ENCODE measurements around the gene MTM1.

The MTM1 gene

DNA sequence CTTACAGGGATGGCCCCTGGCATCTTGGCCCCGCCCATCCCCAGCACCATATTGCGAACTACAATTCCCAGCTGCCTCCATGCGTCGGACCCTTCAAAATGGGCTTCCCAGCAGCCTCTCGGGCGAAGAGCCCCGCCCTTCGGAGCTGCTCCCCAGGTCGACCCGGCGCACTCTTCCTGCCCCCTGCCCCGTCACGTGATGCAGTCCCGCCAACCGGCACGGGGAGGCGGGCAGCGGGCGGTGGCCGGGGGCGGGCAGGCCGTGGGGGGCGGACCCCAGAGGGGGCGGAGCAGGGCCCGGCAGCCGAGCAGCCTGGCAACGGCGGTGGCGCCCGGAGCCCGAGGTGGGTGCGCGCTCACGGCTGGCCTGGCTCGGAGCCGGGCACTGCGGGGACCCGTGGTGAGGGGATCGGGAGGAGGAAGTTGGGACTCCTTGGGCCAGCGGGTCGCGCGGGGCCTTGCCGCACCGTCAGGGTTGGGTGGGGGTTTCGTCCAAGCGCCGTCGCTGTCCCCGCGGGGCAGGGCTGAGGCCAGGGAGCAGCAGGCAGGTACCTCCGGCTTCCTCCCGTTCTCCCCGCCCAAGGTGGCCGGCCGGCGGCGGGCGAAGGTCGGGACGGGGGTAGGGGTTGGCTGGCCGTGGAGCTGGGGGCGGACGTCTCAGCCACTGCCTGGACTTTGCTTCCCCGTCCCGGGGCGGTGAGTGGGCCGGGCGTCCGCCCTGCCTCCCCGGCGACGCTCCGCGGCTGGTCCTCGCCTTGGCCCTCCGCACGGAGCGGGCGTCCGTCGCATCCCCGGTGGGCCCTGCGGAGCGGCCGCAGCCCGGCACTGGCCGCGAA lies at the start of gene MTM1:
TSS of gene MTM1 (plus strand) at position 302 of the 835 bp plus-strand sequence. CDS start 23,994 bp downstream, outside the sequence.
- in situ Hi-C loops (cut with HindIII; ENCODE audit: low pct_ligation_motif_present, low pct_unique_long_range_greater_than_20kb, low sequenced_read_pairs): no loop called here
- DNase-seq: peak; percentile 89

DNA sequence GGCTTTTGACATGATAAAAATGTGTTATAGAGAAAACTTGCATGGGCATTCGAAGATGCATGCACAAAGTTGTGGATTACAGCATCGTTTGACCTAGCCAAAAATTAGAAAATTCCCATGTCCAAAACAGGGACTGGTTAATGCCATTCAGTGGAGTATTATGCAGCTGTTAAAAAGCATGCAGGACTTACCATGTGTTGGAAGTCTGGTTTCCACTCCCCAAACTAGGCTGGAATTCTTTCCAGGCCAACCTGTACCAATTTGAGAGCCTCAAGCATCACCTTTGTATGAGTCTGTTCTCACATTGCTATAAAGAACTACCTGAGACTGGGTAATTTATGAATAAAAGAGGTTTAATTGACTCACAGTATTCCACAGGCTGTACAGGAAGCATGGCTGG lies 45.9 kb upstream of the MTM1 start:
- no peak for DNase-seq
- in situ Hi-C loops (cut with HindIII; ENCODE audit: low pct_ligation_motif_present, low pct_unique_long_range_greater_than_20kb, low sequenced_read_pairs): no loop called here

DNA sequence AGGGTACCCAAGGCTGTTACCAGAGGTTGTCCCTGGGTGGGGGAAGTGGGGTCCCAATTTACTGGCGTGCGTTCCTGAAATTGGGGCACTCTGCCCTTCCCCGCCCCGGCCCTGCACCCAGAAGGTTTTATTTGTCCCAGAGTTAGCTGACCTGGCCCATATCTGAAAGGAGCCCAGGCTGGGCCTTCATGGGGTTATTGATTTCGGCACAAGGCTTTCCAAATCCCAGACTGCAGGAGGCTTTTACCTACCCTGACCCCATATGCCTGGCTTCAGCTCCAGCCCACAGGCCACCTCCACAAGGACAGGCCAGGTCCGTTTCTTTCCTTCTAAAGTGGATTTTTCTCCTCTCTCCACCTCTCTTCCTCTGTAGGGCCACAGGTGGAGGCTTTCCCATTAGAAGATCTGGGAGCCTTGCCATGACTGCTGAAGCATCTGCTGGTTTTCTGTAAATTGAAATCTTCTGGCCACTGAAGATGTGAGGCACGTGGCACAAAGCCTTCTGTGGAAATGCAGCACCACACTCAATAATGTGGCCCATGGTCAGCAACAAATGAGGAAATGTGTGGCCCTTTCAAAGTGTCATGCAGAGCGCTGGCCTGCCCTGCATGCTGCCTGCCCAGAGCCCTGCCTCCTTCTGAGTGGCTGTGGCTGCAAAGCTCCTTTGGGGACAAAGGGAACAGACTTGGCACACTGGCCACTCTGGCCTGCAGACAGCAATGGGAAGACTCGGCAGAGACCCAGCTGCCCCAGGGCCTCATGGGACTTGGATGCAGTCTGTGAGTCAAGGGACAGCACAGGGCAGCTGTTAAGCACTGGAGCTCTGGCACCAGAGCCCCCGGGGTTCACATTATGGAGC lies 43.1 kb upstream of the MTM1 start:
- in situ Hi-C loops (cut with HindIII; ENCODE audit: low pct_ligation_motif_present, low pct_unique_long_range_greater_than_20kb, low sequenced_read_pairs): no loop called here

DNA sequence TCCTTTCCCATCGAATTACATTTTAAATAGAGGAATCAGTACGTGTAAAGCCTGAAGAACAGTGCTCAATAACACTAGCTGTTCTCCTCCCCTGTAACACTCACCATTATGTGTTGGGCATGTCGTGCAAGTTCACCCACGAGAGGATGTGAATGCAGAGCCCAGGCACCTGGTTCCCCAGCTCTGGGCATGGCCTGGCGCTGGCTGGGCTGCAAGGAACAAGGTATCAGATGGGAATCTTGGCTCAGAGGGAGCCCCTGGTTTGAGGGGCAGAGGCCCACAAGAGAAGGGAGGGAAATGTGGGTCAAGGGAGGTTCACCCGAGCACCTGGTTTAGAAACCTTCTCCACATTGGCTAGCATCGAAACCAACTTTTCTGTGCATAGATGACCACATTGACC lies 41.7 kb upstream of the MTM1 start:
- in situ Hi-C loops (cut with HindIII; ENCODE audit: low pct_ligation_motif_present, low pct_unique_long_range_greater_than_20kb, low sequenced_read_pairs): no loop called here
- DNase-seq: no peak

More for the DNA sequence above, 43.1 kb upstream of the MTM1 start:
- no peak for DNase-seq

DNA sequence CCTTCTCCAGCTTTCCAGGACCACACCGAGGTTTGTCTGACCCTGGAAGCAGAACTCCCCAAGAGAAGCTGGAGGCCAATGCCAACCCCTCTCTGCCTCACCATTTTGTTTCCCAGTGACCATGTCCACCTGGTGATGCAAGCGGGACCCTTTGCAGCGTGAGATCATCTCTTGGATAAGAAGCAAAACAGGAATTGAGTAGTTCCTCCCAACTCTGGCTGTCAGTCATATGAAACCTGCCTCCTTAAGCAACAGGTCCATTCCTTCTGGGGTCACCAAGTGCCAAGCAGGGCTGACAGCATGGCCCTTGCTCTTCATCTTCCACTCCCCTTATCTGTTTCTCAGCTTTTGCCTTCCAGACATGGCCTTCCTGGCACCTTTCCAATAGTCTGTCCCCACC lies 41.3 kb upstream of the MTM1 start:
- no peak for DNase-seq
- in situ Hi-C loops (cut with HindIII; ENCODE audit: low pct_ligation_motif_present, low pct_unique_long_range_greater_than_20kb, low sequenced_read_pairs): no loop called here

DNA sequence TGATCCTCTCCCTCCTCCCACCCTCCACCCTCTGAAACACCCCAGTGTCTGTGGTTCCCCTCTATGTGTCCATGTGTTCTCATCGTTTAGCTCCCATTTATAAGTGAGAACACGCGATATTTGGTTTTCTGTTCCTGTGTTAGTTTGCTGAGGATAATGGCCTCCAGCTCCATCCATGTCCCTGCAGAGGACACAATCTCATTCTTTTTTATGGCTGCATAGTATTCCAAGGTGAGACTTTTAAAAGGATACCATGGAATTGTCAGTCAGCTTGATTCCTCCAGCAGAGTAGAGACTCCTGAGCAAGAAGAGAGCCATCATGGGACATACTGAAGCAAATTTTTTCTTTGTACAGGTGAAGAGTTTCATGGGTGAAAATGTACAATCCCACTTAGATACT lies 38.8 kb upstream of the MTM1 start:
- in situ Hi-C loops (cut with HindIII; ENCODE audit: low pct_ligation_motif_present, low pct_unique_long_range_greater_than_20kb, low sequenced_read_pairs): no loop called here
- no peak for DNase-seq

DNA sequence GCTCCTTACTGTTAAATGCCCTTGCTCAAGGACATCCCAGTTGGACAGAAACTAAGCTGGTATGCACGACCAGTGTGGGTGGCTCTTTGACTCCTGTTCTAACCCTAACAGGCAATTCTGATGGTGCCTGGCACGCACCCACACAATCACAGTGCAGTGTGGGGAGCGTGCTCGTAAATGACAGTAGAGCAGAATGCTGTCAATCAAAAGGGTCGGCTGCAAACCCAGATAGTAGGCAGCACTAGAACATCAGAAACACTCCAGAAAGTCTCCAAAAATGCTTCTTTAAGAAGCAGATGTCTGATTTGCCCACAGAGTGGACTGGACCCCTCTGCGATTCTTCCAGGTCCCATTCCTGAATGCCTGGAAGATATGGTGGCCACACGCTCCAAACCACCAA lies 37.6 kb upstream of the MTM1 start:
- in situ Hi-C loops (cut with HindIII; ENCODE audit: low pct_ligation_motif_present, low pct_unique_long_range_greater_than_20kb, low sequenced_read_pairs): no loop called here
- no peak for DNase-seq

DNA sequence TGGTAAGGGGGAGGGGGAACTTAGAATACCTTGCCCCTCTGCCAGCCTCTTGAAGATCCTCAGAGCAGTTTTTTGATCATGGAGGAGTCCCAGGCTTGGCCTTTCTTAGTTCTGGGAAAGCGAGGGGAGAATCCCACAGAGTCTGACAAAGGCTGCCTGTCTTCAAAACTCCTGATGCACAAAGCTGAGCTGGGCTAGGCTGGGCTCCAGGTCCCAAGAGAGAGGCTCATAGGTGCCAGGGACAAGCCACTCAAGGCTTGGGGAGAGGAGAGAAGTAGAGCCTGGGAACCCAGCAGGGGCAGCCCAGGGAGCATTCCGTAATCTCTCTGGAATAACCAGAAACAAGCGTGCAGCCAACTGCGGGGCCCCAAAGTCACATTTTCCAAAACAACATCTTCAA lies 37.0 kb upstream of the MTM1 start:
- DNase-seq: no peak
- in situ Hi-C loops (cut with HindIII; ENCODE audit: low pct_ligation_motif_present, low pct_unique_long_range_greater_than_20kb, low sequenced_read_pairs): no loop called here

DNA sequence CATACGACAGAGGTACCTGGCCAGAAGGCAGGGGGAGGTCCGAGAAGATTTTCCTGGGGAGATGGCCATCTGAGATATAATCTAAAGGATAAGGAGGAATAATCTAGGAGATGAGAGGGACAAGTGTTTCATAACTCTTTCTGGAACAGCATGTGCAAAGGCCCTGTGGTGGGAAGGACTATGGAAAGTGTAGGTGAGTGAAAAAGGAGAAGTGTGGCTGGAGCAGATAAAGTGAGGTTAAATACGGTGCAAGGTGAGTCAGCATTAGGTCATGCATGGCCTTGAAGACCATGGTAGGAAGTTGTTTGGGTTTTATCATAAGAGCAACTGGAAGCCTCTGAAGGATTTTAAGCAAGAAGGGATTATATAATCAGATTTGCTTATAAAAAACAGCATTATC lies 34.6 kb upstream of the MTM1 start:
- in situ Hi-C loops (cut with HindIII; ENCODE audit: low pct_ligation_motif_present, low pct_unique_long_range_greater_than_20kb, low sequenced_read_pairs): no loop called here
- no peak for DNase-seq

DNA sequence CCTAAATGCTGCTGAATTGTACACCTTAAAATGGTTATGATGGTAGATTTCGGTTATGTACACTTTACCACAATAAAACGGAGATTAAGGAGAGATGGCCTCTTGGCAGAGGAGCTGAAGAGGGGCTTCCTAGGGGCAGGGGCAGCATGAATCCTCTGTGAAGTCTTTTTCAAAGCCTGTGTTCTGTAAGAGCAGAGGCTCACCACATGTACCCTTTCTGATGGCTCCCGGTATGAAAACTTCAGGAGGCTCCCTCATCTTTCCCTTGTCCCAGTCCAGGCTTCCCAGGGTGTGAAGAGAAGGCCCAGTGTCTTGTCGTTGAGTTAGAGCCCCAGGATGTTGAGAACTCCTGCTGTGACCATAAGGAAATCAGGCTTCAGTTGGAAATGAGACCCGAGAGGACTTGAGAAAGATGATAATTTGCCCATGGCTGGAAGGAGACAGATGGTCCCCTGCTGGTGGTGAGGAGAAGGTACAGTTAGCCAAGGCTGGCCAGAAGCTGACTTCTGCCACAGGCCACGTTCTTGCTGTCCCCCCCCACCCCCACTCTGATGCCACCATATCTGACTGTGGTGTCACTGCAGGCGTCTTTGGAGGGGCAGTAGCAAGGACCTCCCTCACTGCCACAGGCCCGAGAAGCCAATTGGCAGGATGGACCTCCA lies 31.8 kb upstream of the MTM1 start:
- in situ Hi-C loops (cut with HindIII; ENCODE audit: low pct_ligation_motif_present, low pct_unique_long_range_greater_than_20kb, low sequenced_read_pairs): no loop called here
- no peak for DNase-seq

DNA sequence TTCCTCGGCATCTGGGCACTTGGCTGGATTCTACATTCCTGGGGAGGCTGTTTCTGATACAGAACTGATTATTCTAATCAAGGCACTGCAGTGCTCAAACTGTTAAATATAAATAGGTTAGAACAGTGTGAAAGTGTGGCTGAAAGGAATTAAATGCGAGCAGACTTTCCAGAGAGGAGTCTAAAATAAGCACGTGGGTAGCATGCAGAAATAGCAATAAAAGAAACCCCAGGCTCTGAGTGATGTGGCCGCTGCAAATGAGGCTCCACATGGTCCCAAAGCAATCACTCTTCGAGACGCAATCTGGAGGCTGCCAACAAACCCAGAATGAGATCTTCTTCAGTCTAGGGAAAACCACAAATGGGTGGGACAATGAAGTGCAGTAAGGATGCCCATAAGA lies 30.6 kb upstream of the MTM1 start:
- no peak for DNase-seq
- in situ Hi-C loops (cut with HindIII; ENCODE audit: low pct_ligation_motif_present, low pct_unique_long_range_greater_than_20kb, low sequenced_read_pairs): no loop called here

DNA sequence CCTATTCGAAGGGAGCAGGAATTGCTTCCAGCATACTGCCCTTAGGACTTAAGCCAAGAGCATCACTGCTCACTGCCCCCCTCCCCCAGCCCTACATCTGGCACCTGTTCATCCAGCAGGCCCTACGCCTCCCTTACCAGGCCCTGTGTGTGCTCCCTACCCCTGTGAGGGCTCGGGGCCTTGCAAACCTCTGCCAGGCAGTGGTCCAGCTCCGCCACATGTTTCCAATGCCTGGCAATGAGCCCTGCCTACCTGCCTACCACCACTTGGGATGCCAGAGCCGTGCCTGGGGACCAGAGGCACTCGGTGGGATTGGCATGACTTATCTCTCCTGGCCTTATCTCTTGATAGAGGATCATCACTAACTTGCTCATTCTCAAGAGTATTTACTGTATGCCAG lies 27.5 kb upstream of the MTM1 start:
- in situ Hi-C loops (cut with HindIII; ENCODE audit: low pct_ligation_motif_present, low pct_unique_long_range_greater_than_20kb, low sequenced_read_pairs): no loop called here
- no peak for DNase-seq

DNA sequence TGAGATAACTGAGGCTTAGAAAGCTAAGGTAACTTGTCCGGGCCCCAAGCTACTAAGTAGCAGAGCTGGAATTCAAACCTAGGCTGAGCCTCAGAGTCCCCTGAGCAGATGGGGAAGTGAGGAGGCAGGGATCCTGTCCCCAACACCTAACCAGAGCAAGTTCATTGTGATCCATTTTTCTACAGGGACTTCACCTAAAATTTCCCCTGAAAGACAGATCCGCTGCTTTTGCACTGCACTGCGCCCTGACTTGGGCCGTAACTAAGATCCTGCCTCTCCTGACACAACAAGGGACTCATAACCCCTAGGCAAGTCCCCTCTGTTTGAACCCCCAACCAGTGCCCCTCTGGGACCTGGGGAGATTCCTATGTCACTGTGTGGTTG lies 25.6 kb upstream of the MTM1 start:
- in situ Hi-C loops (cut with HindIII; ENCODE audit: low pct_ligation_motif_present, low pct_unique_long_range_greater_than_20kb, low sequenced_read_pairs): no loop called here
- DNase-seq: no peak

DNA sequence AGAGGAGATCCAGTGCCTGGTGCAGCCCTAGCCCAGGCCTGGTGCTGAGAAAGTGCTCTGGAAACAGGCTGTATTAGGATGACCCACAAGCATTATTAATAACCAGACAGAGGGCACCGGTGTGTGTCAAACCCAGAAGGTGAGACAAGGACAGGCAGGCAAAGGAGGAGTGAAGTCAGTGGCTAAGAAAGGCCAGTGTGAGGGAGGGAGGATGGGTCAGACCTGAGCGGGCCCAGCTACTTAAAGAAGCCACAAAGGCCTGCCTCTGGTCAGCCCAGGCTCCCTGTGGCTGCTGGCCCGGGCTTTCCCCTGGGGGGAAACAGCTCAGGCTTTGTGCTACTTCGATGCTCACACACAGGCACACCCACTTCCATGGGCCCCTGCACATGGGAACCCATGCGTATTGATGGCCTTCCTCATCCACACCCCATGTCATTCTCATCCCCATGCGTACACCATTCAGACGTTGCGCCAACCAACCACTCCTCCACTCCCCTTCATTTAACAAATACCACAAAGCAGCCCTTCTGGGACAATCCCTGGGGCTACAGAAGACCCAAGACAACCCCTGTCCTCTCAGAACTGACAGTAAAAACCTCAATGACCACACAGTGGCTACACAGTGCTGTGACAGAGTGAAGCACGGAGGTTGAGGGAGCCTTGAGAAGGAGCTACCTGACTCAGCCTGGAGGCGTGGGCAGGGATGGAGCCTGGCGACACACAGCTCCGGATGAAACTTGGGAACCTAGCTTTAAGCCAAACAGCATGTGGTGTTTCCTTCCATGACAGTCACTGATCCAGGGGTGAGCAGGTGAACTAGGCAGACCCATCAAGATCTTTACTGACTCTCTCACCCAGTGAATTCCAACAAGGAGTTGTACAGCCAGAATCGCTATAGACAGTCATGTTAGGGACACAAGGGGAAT lies 24.9 kb upstream of the MTM1 start:
- DNase-seq: no peak
- in situ Hi-C loops (cut with HindIII; ENCODE audit: low pct_ligation_motif_present, low pct_unique_long_range_greater_than_20kb, low sequenced_read_pairs): no loop called here

DNA sequence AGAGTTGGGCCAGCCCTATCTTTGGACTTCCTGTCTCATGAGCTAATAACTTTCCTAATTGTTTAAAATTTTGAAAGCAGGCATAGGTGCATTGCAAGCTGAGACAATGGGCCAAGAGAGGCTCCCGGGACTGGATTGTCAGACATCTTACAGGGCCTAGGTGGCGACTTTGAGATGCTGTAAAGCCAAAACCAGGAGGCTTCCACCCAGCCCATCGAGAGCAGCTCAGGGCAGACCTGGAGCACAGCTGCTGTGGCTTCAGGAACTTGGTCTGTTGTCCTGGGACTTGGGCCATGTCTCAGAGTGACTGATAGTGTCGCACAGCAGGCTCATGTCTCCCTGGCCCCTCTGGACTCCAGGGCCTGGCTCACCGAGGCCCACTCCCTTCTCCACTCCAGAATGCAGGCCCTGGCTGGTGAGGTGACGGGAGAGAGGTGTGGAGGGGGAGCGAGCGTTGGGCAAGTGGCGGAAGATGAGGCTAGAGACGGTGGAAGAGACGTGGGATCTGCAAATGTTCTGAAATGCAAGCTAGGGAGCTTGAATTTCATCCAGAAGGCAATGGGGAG lies 24.1 kb upstream of the MTM1 start:
- in situ Hi-C loops (cut with HindIII; ENCODE audit: low pct_ligation_motif_present, low pct_unique_long_range_greater_than_20kb, low sequenced_read_pairs): no loop called here
- DNase-seq: no peak

DNA sequence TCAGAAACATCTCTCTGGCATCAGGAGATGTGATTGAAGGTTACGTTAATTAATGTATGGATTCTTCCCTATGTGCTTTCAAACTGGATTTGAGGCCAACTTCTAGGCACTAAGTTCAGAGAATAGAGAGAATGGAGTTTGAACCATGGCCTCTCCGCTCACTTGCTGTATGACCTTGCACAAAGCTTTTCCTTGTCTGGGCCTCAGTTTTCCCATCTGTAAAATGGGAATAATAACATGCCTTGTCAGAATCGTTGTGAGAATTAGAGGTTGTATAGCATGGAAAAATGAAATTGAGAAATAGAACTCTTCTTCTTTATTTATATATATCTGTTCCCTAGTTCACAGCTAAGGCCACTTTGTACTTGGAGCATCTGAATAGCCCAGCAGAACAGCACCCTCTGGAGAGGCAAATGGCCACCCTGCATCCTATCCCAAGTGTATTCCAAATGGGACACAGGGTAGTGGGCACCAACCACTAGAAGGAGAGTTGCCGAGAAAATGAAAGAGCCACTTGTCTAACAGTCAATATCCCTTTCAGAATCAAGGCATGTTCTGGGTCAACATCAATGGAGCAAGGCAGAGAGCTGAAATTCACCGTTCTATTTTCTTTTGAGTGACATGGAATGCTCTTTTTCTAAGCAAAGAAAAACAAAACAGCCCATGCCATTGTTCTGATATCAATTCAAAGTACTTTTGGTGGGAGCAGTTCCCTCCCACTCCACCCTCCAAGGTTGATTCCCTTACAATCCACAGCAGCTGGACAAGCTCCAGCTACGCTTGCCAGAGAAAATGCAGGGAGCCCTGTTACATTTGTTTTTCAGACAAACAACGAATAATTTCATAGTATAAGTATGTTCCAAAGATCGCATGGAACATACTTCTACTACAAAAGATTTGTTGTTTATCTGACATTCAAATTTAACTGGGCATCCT lies 23.3 kb upstream of the MTM1 start:
- in situ Hi-C loops (cut with HindIII; ENCODE audit: low pct_ligation_motif_present, low pct_unique_long_range_greater_than_20kb, low sequenced_read_pairs): no loop called here
- no peak for DNase-seq

DNA sequence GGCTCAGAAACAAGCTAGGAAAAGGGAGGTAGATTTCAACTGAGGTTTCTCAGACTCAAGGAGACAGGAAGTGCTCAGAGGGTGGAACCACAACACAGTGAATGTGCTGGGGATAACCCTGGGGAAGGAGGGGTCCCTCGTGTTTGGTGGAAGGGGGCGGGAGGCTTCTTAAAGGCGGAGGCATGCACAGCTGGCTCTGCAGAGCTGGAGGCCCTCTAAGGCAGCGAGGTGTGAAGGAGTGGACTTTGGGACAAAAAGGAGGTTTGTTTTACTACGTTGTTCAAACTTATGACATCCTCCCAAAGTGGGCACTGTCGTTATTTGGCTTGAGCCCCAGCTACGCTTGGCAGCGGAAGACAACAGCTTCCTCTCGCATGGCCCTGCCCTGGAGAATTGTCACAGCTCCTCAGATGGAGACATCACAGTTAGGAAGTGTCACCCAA lies 21.7 kb upstream of the MTM1 start:
- in situ Hi-C loops (cut with HindIII; ENCODE audit: low pct_ligation_motif_present, low pct_unique_long_range_greater_than_20kb, low sequenced_read_pairs): no loop called here
- DNase-seq: no peak

All from ACHN (cell line).